ENCODE data around the gene GMPPA. TPM values are rescaled to one million over a fixed set of nuclear protein-coding genes. Genes with fewer than 3 reads are reported as not detected.

Gene GMPPA
- total and polyA plus RNA-seq, 9 donors, result 23.4 to 34.3 (median 27.6) TPM

DNA sequence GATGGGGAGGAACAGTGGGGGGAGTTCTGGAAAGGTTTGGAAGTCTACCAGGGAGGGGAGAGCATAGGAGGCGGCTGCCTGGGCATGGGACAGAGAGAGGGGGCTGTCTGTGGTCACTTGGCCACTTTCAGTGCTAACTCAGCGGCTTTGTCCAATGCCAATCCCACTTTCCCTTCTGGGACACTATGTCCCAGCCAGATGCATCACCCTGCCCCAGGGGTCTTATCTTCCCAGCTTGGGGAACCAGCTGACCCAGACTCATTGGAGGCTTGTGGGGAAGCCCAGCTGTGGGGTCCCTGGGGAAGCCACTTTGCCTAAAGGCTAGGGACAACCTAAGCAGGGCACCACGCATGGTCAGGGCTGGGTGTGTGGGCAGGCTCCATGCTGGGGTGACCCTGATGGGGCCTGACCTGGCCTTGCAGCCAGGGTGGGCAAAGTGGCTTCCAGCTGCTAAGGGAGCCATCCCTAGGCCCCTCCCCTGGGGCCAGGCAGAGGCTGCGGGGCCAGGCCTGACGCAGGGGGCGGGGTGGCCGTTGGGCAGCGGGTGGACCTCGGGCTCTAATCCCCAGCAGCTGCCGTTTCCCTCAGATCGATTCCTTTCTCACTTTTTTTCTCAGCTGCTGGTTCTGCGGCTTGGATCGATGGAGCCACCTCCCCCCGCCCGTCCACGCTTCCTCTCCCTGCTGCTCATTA lies 14.0 kb downstream of the GMPPA start:
- WGBS (ENCODE audit: insufficient coverage), result 4% methylated on average over 14 of the region's 16 CpGs
- Histone ChIP-seq H3K27me3 (ENCODE audit: control insufficient read depth, insufficient read depth, low read length) (peaks cover 79% of the 10 kb centered on the region), H3K36me3 (ENCODE audit: control insufficient read depth, insufficient read depth, low read length) (no peaks in the 10 kb centered on the region), H3K4me1 (ENCODE audit: control insufficient read depth, insufficient read depth, low read length) (peaks cover 76% of the 10 kb centered on the region), H3K4me3 (ENCODE audit: low read length) (no peak overlapping the region), H3K9me3 (replicated peaks; ENCODE audit: control insufficient read depth, low read depth, low read length) (no peaks in the 10 kb centered on the region), H3K27ac (ENCODE audit: low read length) (no peak overlapping the region)
- no peak for DNase-seq

DNA sequence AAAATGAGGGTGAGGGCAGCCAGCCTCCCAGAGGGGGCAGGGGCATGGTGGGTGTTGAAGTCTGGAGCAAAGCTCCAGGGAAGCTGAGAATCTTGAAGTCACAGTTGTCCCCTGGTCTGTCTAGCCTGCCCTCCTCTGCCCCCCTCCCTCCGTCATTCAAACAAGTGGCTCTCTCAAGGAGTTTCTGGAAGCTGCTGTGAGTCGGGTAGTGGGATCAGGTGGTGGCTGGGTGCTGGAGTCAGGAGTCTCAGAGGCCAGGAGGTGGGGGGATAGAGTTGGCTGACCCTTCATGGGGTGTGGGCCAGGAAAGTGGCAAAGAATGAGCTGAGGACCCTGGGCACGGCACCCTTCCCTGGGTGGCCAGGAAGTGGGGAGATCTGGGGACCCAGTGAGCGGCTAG lies 15.1 kb downstream of the GMPPA start:
- H3K36me3 ChIP-seq (ENCODE audit: control insufficient read depth, insufficient read depth, low read length), result no peaks in the 10 kb centered on the region
- DNase-seq, result no peak
- peaks cover 82% of the 10 kb centered on the region for H3K27me3 ChIP-seq (ENCODE audit: control insufficient read depth, insufficient read depth, low read length)
- H3K4me3 ChIP-seq (ENCODE audit: low read length), result no peak overlapping the region
- H3K4me1 ChIP-seq (ENCODE audit: control insufficient read depth, insufficient read depth, low read length), result peaks cover 73% of the 10 kb centered on the region
- H3K9me3 ChIP-seq (replicated peaks; ENCODE audit: control insufficient read depth, low read depth, low read length), result no peaks in the 10 kb centered on the region
- WGBS (ENCODE audit: insufficient coverage), result 4% methylated on average over 3 of the region's 4 CpGs
- H3K27ac ChIP-seq (ENCODE audit: low read length), result no peak overlapping the region

DNA sequence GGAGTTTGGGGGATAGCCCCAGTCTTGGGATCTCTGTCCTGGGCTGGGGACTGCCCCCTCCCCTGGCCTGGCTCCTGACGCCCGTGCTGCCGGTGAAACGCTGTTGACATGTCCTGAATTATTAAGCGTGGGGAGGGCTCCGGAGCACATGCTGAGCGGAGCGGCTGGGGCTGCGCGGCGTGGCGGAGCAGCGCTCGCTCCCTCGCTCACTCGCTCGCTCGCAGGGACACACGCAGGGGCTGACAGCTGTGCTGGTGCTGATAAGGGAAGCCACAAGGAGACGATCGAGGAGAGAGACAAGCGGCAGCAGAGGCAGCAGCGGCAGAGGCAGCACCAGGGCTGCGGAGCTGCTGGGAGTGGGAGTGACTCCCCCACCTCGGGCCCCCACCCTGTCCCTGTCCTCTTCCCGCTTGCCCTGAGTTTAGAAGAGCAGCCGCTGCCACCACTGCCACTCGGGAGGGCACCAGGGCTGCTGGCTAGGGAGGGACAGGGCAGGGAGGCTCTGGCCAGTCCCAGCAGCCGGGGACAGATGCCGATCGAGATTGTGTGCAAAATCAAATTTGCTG lies 15.6 kb downstream of the GMPPA start, which contains the start of gene ASIC4:
Gene ASIC4, plus strand, starts transcription at position 287 of the 566 bp plus-strand sequence. Its CDS starts 243 bp downstream, at position 530.
- DNase-seq, result no peak
- Histone ChIP-seq H3K4me3 (ENCODE audit: low read length) (no peak within 1 kb of the TSS), H3K27ac (ENCODE audit: low read length) (peak within 1 kb of the TSS; percentile 13), H3K4me1 (ENCODE audit: control insufficient read depth, insufficient read depth, low read length) (peaks cover 70% of the 10 kb centered on the region), H3K27me3 (ENCODE audit: control insufficient read depth, insufficient read depth, low read length) (peaks cover 80% of the 10 kb centered on the region), H3K9me3 (replicated peaks; ENCODE audit: control insufficient read depth, low read depth, low read length) (no peaks in the 10 kb centered on the region), H3K36me3 (ENCODE audit: control insufficient read depth, insufficient read depth, low read length) (no peaks in the 10 kb centered on the region)
- under 1% methylated on average over 22 of the region's 31 CpGs for WGBS (ENCODE audit: insufficient coverage)

DNA sequence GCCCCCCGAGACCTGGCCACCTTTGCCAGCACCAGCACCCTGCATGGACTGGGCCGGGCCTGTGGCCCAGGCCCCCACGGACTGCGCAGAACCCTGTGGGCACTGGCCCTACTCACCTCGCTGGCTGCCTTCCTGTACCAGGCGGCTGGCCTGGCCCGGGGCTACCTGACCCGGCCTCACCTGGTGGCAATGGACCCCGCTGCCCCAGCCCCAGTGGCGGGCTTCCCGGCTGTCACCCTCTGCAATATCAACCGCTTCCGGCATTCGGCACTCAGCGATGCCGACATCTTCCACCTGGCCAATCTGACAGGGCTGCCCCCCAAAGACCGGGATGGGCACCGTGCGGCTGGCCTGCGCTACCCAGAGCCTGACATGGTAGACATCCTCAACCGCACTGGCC lies 16.1 kb downstream of the GMPPA start:
- WGBS (ENCODE audit: insufficient coverage), result 87% methylated on average over 20 of the region's 21 CpGs
- no peak for DNase-seq
- H3K27ac ChIP-seq (ENCODE audit: low read length), result no peak overlapping the region
- H3K36me3 ChIP-seq (ENCODE audit: control insufficient read depth, insufficient read depth, low read length), result no peaks in the 10 kb centered on the region
- peaks cover 70% of the 10 kb centered on the region for H3K4me1 ChIP-seq (ENCODE audit: control insufficient read depth, insufficient read depth, low read length)
- no peak overlapping the region for H3K4me3 ChIP-seq (ENCODE audit: low read length)
- peaks cover 75% of the 10 kb centered on the region for H3K27me3 ChIP-seq (ENCODE audit: control insufficient read depth, insufficient read depth, low read length)
- no peaks in the 10 kb centered on the region for H3K9me3 ChIP-seq (replicated peaks; ENCODE audit: control insufficient read depth, low read depth, low read length)

DNA sequence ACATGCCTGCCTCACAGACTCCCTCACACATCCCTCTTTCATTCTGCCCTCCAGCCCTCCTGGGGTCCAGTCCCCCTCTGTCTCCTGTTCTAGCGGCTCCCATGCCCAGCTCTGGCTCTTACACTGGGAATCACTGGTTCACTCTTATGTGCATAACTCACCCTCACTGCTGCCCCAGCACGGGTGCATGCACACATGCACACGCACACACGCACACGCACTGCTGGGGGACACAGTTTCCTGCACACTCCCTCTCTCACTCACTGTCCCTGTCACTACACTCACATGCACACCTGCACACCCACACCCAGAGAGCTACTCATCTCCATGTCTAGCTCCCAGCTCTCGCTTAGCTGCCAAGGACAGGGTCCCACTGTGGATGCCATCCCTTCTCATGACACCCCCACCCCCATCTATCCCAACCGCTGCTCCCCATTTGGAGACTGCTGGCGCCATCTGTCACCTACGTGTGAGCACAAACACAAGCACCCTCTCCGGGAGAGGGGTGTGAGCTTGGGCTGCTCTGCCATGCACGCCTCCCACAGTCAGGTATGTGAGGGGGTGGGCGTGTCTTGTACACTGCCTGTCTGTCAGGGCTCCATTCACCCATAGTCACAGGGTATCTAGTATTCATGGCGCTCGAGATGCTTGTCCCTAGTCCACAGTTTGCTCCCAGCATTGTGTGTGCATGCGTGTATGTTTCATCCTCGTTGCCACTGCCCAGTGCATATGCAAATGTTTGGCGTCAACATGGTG lies 17.4 kb downstream of the GMPPA start:
- H3K36me3 ChIP-seq (ENCODE audit: control insufficient read depth, insufficient read depth, low read length), result no peaks in the 10 kb centered on the region
- H3K4me3 ChIP-seq (ENCODE audit: low read length), result no peak overlapping the region
- peaks cover 73% of the 10 kb centered on the region for H3K27me3 ChIP-seq (ENCODE audit: control insufficient read depth, insufficient read depth, low read length)
- 64% methylated on average over 11 of the region's 17 CpGs for WGBS (ENCODE audit: insufficient coverage)
- peaks cover 67% of the 10 kb centered on the region for H3K4me1 ChIP-seq (ENCODE audit: control insufficient read depth, insufficient read depth, low read length)
- no peak for DNase-seq
- no peaks in the 10 kb centered on the region for H3K9me3 ChIP-seq (replicated peaks; ENCODE audit: control insufficient read depth, low read depth, low read length)
- H3K27ac ChIP-seq (ENCODE audit: low read length), result no peak overlapping the region

DNA sequence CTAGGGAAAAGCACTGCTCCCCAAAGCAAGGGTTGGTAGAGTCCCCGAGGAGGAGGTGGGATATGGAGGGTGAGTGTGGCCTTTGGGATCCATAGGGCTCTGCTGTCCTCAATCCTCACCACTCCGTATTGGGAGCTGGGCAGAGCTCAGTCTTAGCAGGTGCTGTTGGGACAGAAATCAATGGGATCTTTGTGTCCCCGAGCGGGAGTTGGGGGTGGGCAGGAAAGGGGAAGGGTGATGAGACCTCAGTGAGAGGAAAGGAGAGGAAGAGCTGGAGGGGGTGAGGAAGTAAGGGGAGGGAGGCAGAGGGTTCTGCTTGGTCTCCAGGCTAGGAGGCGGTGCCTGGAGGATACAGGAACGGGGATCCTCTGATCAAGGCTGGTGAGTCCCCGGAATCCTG lies 18.2 kb downstream of the GMPPA start:
- no peaks in the 10 kb centered on the region for H3K36me3 ChIP-seq (ENCODE audit: control insufficient read depth, insufficient read depth, low read length)
- no peak overlapping the region for H3K27ac ChIP-seq (ENCODE audit: low read length)
- 63% methylated on average over 5 of the region's 7 CpGs for WGBS (ENCODE audit: insufficient coverage)
- H3K9me3 ChIP-seq (replicated peaks; ENCODE audit: control insufficient read depth, low read depth, low read length), result no peaks in the 10 kb centered on the region
- H3K27me3 ChIP-seq (ENCODE audit: control insufficient read depth, insufficient read depth, low read length), result peaks cover 74% of the 10 kb centered on the region
- H3K4me1 ChIP-seq (ENCODE audit: control insufficient read depth, insufficient read depth, low read length), result peaks cover 67% of the 10 kb centered on the region
- DNase-seq, result no peak
- H3K4me3 ChIP-seq (ENCODE audit: low read length), result no peak overlapping the region

DNA sequence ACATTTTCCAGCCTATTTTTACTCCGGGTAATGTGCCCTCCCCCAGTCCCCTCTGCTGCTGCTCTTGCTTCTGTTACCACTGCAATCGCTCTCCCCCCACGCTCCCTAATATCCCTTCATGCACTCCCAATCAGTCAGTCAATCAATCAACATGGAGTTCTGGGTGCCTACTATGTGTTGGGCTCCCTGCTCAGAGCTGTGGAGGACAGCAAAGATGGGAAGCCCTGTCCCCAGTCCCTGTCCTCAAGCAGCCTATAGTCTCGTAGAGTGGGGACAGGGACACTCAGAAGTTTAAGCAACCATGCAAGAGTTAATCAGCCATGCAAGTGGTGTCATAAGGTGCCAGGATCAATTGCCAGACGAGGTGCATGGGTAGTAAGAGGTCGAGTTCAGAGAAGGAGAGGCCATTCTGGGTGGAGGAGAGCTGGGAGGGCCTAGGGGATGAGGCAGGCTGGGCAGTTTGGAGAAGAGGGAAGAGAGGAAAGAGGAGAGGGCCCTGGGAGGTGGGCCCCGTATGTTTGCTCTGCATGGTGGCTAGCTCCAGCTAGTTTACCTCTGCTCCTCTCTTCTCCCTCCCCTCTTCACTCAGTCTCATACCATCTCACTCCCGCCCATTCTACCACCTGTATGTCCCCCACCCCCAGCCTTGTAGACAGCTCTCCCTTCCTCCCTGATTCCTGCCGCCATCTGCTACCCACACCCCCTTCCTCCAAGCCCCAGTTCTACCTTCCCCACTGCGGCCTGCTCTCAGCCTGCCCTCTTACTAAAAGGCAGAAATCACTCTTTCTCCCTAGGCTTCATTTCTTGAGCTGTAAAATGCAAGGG lies 19.5 kb downstream of the GMPPA start:
- Histone ChIP-seq H3K4me3 (ENCODE audit: low read length) (no peak overlapping the region), H3K4me1 (ENCODE audit: control insufficient read depth, insufficient read depth, low read length) (peaks cover 66% of the 10 kb centered on the region), H3K36me3 (ENCODE audit: control insufficient read depth, insufficient read depth, low read length) (no peaks in the 10 kb centered on the region), H3K27ac (ENCODE audit: low read length) (no peak overlapping the region), H3K27me3 (ENCODE audit: control insufficient read depth, insufficient read depth, low read length) (peaks cover 74% of the 10 kb centered on the region), H3K9me3 (replicated peaks; ENCODE audit: control insufficient read depth, low read depth, low read length) (no peaks in the 10 kb centered on the region)
- 35% methylated on average over 9 of the region's 10 CpGs for WGBS (ENCODE audit: insufficient coverage)
- no peak for DNase-seq

DNA sequence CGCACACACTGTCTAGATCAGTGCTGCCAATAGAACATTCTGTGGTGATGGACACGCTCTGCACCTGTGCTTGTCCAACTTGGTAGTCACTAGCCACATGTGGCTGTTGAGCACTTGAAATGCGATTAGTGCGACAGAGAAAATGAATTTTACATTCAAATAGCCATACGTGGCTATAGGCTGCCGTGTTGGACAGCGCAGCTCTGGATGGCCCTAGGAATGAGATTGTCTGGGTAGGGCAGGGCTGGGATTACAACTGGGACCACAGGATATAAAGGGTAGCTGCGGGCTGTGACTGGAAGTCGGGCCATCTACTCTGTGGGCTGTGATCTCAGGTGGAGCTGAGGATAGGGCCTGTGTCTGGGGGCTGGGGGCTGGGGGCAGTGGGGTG lies 20.8 kb downstream of the GMPPA start:
- no peaks in the 10 kb centered on the region for H3K9me3 ChIP-seq (replicated peaks; ENCODE audit: control insufficient read depth, low read depth, low read length)
- no peak for DNase-seq
- no peak overlapping the region for H3K4me3 ChIP-seq (ENCODE audit: low read length)
- no peak overlapping the region for H3K27ac ChIP-seq (ENCODE audit: low read length)
- peaks cover 72% of the 10 kb centered on the region for H3K27me3 ChIP-seq (ENCODE audit: control insufficient read depth, insufficient read depth, low read length)
- H3K4me1 ChIP-seq (ENCODE audit: control insufficient read depth, insufficient read depth, low read length), result peaks cover 54% of the 10 kb centered on the region
- no peaks in the 10 kb centered on the region for H3K36me3 ChIP-seq (ENCODE audit: control insufficient read depth, insufficient read depth, low read length)
- 78% methylated on average over 6 of the region's 9 CpGs for WGBS (ENCODE audit: insufficient coverage)

DNA sequence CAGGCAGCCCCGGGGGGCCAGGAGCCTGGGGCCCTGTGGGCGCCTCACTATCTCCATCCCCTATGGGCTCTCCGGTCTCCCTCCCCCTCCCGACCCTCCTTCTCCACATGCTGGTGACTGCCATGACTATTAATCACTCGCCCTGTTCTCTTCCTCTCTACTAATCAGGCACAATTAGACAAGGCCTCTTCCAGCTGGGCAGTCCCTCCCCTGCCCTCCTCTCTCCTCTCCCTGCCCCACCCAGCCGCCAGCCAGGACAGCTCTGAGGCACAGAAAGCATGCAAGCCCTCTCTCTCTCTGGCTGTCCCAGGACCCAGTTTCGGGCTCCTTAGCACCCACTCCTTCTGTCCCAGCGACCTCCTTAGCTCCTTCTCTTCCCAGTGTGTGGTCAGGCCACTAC lies 21.4 kb downstream of the GMPPA start:
- Histone ChIP-seq H3K9me3 (replicated peaks; ENCODE audit: control insufficient read depth, low read depth, low read length) (no peaks in the 10 kb centered on the region), H3K4me3 (ENCODE audit: low read length) (no peak overlapping the region), H3K4me1 (ENCODE audit: control insufficient read depth, insufficient read depth, low read length) (peaks cover 48% of the 10 kb centered on the region), H3K36me3 (ENCODE audit: control insufficient read depth, insufficient read depth, low read length) (no peaks in the 10 kb centered on the region), H3K27ac (ENCODE audit: low read length) (no peak overlapping the region), H3K27me3 (ENCODE audit: control insufficient read depth, insufficient read depth, low read length) (peaks cover 71% of the 10 kb centered on the region)
- WGBS (ENCODE audit: insufficient coverage), result 54% methylated on average over 8 of the region's 8 CpGs
- DNase-seq, result no peak

All from muscle of leg (tissue), 11 donors.